EL (cell line): ENCODE measurements around the gene KLHL4.
"Not testable (repeated sequence)": the region's sequence is repeated elsewhere in the genome, so short reads cannot be mapped to it uniquely, and the experiment has no call there.

ENCODE experiments used
- DNase-seq: peaks from one replicate; pipeline ENCODE4 v3.0.0-alpha.2; 2016

The KLHL4 gene

DNA sequence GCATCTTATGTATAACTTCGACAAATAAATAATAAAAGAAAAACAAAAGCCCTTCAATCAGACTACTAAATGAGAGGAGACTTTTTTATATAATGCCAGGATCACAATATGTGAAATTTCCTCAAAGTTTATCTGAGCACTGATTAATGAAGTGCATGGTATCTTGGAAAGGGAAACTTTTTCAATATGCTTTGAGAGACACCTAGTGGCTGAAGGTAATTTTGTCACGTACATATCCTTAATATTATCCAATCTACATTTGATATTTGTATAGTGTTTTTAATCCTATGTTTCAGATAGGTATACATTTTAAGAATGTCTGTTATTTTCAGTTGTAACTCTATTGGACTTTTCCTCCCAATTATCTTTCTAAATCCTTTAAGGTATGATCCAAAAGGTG is 146.8 kb downstream of the KLHL4 start:
- no peak for DNase-seq

DNA sequence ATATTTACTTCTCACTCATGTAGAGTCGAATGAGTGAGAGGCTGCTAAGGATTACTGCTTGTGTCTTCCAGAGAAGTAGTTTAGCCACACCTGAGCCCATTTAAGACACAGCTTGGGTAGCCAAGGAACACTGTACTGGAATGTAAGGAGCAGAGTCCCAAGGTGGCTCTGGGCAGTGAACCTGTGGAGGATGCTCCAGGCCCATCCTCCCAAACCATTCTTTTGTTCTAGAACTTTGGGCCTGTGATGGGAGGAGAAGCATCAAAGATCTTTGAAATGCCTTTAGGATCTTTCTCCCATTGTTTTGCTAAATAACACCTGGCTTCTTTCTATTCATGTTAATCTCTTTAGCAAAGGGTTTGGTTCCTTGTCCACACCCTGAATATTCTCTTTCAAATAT is 162.2 kb downstream of the KLHL4 start:
- DNase-seq = no peak

DNA sequence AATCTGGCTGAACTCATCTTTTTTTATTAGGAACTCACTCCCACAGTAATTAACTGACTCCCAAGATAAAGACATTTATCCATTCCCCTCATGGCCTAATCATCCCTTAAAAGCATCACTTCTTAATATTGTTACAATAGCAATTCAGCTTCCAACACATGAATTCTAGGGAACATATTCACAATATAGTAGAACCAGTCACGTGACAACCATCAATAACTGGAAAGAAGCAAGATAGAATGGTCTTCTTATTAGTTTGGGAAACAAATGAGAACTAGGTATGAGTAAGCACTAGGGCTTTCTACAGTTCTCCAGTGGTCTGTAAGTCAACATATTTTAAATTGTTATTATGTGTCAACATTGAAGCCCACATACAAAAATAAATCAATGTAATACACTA is 170.1 kb downstream of the KLHL4 start:
- DNase-seq = no peak

DNA sequence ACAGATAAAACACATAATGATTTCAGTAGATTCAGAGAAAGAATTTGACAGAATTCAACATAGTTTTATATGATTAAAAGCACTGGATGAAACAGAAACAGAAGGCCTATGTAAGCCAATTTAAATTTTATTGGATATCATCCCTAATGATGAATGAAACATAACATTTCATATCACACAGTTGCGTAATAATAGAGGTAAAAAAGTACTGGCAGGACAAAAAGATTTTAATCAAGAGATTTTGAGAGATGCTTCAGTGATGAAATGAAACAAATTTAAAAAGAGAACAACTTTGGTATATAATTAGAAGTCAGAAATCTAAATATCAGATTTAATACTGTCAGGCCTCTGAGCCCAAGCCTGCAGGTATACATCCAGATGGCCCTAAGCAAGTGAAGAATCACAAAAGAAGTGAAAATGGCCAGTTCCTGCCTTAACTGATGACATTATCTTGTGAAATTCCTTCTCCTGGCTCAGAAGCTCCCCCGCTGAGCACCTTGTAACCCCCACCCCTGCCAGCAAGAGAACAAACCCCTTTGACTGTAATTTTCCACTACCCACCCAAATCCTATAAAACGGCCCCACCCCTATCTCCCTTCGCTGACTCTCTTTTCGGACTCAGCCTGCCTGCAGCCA is 170.6 kb downstream of the KLHL4 start:
- not testable (repeated sequence) for DNase-seq

DNA sequence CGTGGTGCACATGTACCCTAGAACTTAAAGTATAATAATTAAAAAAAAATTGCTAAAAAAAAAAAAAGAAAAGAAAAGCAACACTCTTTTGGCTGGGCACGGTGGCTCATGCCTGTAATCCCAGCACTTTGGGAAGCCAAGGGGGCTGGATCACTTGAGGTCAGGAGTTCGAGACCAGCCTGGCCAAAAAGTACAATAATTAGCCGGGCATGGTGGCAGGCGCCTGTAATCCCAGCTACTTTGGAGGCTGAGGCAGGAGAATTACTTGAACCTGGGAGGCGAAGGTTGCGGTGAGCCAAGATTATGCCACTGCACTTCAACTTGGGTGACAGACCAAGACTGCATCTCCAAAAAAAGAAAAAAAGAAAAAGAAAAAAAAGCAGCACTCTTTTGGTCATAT is 171.6 kb downstream of the KLHL4 start:
- not testable (repeated sequence) for DNase-seq

DNA sequence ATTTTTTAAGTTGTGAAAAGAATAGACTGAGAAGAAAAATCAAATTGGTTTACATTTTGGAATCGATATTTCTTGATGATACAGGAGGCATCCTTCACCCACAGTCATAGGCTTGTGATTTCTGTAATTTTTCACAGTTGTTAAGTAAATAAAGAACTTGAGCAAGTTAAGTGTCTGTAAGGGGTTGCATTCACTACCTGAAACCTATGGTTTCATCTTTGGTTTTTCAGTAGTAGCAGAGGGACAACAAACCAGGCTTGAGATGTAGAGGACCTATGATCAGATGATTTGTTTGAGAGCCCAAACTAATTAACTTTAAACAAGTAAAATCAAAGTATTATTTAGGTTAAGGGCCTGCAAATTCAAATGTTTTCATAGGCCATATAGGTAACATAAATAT is 175.6 kb downstream of the KLHL4 start:
- DNase-seq = no peak

DNA sequence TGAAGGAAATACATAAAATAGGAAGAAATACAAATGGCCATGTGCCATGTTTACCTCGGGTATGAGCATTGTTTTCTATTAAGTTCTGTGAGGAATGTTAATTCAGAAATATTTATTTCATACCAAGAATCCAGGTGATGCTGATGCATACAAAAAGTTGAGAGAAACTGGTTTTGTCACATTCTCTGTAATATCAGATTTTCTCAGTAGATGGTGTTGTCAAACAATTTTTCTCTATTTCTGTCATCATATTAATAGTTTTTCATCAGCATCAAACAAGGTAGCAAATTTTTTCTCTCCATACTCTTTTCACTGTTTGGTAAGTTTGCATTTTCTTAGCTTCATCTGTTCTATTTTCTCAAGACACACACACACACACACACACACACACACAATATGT is 179.8 kb downstream of the KLHL4 start:
- no peak for DNase-seq

DNA sequence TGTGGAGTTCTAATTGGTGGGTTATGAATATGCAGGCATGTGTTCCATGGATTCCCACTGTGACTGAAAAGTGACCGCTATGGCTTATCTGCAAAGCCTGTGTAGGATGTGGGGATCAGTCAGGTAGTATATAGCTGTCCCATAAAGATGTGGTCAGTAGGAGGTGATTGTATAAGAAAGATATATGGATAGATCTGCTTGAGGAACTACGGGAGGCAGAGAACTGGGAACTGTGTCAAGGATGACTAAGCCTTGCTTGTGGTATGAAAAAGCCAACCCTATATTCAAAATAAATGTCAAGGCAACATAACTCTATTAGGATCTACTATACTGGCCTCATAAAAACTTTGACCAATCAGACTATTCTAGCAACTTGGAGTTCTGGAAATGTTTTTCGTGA is 185.2 kb downstream of the KLHL4 start:
- no peak for DNase-seq

DNA sequence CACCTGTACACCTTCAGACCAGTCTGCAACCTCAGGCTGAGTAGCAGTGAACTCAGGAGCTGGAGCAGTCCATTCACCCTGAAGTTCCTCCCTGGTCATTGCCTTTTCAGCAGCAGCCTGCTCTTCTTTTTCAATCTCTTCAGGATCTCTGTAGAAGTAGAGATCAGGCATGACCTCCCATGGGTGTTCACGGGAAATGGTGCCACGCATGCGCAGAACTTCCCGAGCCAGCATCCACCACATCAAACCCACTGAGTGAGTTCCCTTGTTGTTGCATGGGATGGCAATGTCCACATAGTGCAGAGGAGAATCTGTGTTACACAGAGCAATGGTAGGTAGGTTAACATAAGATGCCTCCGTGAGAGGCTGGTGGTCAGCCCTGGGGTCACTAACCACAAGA is 185.9 kb downstream of the KLHL4 start:
- not testable (repeated sequence) for DNase-seq

DNA sequence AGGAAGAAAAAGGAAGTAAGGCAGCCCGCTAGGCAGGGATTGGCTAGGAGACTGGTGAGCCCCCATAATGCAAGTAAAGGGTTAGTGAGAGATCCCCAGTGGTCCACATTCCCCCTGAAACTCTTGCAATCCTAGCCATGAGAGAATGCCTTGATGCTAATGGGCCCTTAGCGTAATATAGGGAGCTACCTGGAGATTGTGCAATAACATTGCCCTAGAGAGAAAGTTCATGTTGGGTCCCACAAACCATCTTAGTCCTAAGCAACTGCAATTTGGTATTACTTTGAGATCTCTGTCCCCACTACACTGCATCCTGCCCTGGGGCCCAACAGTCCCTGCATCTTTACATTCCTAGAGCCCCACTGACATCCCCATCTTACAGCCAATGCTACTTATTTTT is 188.5 kb downstream of the KLHL4 start:
- DNase-seq = no peak

DNA sequence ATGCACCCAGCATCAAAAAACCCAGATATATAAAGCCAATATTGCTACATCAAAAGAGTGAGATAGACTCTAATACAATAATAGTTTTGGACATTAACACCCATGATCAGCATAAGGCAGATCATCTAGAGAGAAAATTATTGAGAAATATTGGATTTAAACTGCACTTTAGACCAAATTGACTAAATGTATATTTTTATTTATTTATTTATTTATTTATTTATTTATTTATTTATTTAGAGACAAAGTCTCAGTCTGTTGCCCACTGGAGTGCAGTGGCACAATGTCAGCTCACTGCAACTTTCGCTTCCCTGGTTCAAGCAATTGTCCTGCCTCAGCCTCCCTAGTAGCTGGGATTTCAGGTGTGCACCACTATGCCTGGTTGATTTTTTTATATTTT is 193.0 kb downstream of the KLHL4 start:
- DNase-seq = no peak
